Measurements from ENCODE around the gene SPIRE2. TPM values are rescaled to one million over a fixed set of nuclear protein-coding genes. Genes with fewer than 3 reads are reported as not detected.
A peak's percentile ranks its signal among the peaks of the same experiment; 100 is the strongest.

SPIRE2 gene
- total and polyA plus RNA-seq, 2 of the 13 experiments (the other 11 are each of a cell fraction or from before 2014, with no cell fraction given), result 13.3 to 37.5 TPM

DNA sequence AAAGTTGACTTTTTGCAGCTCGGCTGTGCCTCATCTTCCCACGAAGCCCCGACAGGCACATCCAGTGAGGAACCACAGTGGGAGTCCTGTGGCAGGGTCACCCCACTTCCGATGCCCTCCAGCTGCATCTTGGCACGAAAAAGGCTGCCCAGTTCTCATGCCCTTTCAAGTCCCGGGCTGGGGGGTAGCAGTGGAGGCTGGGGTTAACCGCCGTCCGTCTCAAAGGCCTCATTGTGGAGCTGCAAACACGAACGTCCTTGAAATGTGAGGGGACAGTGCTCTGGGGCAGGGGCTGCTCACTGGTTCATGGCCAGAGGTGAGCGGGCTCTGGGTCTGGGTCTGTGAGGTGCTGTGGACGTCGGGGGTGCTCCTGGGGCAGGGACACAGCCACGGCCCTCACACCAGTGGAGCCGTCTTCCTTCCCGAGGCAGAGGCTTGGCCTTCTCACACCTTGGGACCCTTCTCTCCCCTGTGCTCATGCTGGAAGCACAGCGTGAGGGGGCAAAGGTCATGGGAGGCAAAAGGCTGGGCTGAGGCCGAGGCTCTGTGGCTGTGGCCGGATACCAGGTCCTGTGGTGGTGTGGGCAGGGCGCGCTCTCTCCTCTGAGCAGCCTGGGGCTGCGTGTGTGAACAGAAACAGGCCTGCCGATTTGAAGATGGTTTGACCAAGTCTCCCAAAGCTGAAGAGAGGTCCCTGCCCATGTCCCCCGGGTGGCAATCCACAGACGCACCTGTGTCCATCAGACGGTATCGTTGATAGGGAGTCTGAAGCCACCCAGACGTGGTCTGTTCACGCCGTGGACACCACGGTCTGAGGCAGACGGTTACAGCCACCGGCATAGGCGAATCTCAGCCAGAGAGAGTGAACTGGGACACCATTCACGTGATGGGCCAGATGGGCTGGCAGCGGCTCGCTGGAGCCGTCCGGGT is 87.3 kb downstream of the SPIRE2 start (continued):
- TF ChIP-seq POLR2AphosphoS2 (IDR thresholded peaks at IDR 0.05; ENCODE audit: low read depth, low read length) (no peak), ZNF253 (CRISPR knock-in tag; IDR thresholded peaks at IDR 0.05; ENCODE audit: borderline replicate concordance) (peak; percentile 95; the same call in 1 of the 2 replicates), ZNF337 (CRISPR knock-in tag; IDR thresholded peaks at IDR 0.05; ENCODE audit: borderline replicate concordance, low read depth) (peak; percentile 91), FOXM1 (CRISPR knock-in tag; IDR thresholded peaks at IDR 0.05) (0 out of 2 replicates have a peak, but pooled peaks have one; percentile 34), TBX3 (IDR thresholded peaks at IDR 0.05; ENCODE audit: borderline replicate concordance) (peak; percentile 42; the same call in 1 of the 2 replicates), ZIK1 (CRISPR knock-in tag; IDR thresholded peaks at IDR 0.05; ENCODE audit: borderline replicate concordance, low read depth) (peak; percentile 91), NR3C1 (CRISPR knock-in tag; IDR thresholded peaks at IDR 0.05) (no peak), HOXA9 (CRISPR knock-in tag; IDR thresholded peaks at IDR 0.05; ENCODE audit: borderline replicate concordance) (no peak), POLR2A (IDR thresholded peaks at IDR 0.05; ENCODE audit: insufficient read depth in 1 of 2, low read depth in 2 of 2, low read length in 2 of 2) (0 out of 4 replicates have a peak, but pooled peaks of 1 of the 2 experiments have one; percentile 44), HNRNPUL1 (IDR thresholded peaks at IDR 0.05; ENCODE audit: low read depth, low read length) (no peak), ZMYM3 (CRISPR knock-in tag; IDR thresholded peaks at IDR 0.05) (peak; percentile 90), SP1 (IDR thresholded peaks at IDR 0.05) (no peak), SP1 (CRISPR knock-in tag; IDR thresholded peaks at IDR 0.05) (no peak), ZBTB8A (CRISPR knock-in tag; IDR thresholded peaks at IDR 0.05; ENCODE audit: borderline replicate concordance, low read depth) (peak; percentile 74; the same call in 1 of the 2 replicates), NPAS2 (CRISPR knock-in tag; IDR thresholded peaks at IDR 0.05; ENCODE audit: borderline replicate concordance) (no peak), STAG1 (CRISPR knock-in tag; IDR thresholded peaks at IDR 0.05) (0 out of 2 replicates have a peak, but pooled peaks have one; percentile 26), ZNF326 (CRISPR knock-in tag; IDR thresholded peaks at IDR 0.05; ENCODE audit: borderline replicate concordance) (no peak), TMF1 (CRISPR knock-in tag; IDR thresholded peaks at IDR 0.05; ENCODE audit: low read depth) (no peak; the same call in 1 of the 2 replicates), FOXJ3 (CRISPR knock-in tag; IDR thresholded peaks at IDR 0.05; ENCODE audit: borderline replicate concordance) (no peak), RFX5 (IDR thresholded peaks at IDR 0.05; ENCODE audit: low read depth, low read length) (no peak)
- TF ChIP-seq, protein P1, sequence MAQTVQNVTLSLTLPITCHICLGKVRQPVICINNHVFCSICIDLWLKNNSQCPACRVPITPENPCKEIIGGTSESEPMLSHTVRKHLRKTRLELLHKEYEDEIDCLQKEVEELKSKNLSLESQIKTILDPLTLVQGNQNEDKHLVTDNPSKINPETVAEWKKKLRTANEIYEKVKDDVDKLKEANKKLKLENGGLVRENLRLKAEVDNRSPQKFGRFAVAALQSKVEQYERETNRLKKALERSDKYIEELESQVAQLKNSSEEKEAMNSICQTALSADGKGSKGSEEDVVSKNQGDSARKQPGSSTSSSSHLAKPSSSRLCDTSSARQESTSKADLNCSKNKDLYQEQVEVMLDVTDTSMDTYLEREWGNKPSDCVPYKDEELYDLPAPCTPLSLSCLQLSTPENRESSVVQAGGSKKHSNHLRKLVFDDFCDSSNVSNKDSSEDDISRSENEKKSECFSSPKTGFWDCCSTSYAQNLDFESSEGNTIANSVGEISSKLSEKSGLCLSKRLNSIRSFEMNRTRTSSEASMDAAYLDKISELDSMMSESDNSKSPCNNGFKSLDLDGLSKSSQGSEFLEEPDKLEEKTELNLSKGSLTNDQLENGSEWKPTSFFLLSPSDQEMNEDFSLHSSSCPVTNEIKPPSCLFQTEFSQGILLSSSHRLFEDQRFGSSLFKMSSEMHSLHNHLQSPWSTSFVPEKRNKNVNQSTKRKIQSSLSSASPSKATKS (CRISPR knock-in tag; IDR thresholded peaks at IDR 0.05), result no peak
- TF ChIP-seq, protein P2, sequence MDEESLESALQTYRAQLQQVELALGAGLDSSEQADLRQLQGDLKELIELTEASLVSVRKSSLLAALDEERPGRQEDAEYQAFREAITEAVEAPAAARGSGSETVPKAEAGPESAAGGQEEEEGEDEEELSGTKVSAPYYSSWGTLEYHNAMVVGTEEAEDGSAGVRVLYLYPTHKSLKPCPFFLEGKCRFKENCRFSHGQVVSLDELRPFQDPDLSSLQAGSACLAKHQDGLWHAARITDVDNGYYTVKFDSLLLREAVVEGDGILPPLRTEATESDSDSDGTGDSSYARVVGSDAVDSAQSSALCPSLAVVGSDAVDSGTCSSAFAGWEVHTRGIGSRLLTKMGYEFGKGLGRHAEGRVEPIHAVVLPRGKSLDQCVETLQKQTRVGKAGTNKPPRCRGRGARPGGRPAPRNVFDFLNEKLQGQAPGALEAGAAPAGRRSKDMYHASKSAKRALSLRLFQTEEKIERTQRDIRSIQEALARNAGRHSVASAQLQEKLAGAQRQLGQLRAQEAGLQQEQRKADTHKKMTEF (CRISPR knock-in tag; IDR thresholded peaks at IDR 0.05), result peak; percentile 85; the same call in 1 of the 2 replicates
- TF ChIP-seq, protein P3, sequence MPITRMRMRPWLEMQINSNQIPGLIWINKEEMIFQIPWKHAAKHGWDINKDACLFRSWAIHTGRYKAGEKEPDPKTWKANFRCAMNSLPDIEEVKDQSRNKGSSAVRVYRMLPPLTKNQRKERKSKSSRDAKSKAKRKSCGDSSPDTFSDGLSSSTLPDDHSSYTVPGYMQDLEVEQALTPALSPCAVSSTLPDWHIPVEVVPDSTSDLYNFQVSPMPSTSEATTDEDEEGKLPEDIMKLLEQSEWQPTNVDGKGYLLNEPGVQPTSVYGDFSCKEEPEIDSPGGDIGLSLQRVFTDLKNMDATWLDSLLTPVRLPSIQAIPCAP (CRISPR knock-in tag; IDR thresholded peaks at IDR 0.05; ENCODE audit: low read depth), result no peak
- TF ChIP-seq, protein P4, sequence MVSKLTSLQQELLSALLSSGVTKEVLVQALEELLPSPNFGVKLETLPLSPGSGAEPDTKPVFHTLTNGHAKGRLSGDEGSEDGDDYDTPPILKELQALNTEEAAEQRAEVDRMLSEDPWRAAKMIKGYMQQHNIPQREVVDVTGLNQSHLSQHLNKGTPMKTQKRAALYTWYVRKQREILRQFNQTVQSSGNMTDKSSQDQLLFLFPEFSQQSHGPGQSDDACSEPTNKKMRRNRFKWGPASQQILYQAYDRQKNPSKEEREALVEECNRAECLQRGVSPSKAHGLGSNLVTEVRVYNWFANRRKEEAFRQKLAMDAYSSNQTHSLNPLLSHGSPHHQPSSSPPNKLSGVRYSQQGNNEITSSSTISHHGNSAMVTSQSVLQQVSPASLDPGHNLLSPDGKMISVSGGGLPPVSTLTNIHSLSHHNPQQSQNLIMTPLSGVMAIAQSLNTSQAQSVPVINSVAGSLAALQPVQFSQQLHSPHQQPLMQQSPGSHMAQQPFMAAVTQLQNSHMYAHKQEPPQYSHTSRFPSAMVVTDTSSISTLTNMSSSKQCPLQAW (CRISPR knock-in tag; IDR thresholded peaks at IDR 0.05), result peak; percentile 12; the same call in 1 of the 2 replicates

Data from HepG2 (cell line).